Umbilical cord (tissue), 2 donors: ENCODE data around the gene OR2A42. TPM values are rescaled to one million over a fixed set of nuclear protein-coding genes. Genes with fewer than 3 reads are reported as not detected.
"Not testable (repeated sequence)": the region's sequence is repeated elsewhere in the genome, so short reads cannot be mapped to it uniquely, and the experiment has no call there.

ENCODE experiments used
- DNase-seq: peaks from one replicate; pipeline ENCODE4 v3.0.0-alpha.2; 2015; ENCODE audit warnings: low spot score
- total RNA-seq: library from RNA; depleted of rRNA; stranded (reverse); fragments of >200 nt; gene quantifications from one replicate; pipeline ENCODE4 v1.2.3, GENCODE V29; 2014; ENCODE audit warnings: low replicate concordance; ENCODE audit not compliant: insufficient read depth

OR2A42 gene
- total RNA-seq, 1 donor from 2014 or later = 0.48 TPM

DNA sequence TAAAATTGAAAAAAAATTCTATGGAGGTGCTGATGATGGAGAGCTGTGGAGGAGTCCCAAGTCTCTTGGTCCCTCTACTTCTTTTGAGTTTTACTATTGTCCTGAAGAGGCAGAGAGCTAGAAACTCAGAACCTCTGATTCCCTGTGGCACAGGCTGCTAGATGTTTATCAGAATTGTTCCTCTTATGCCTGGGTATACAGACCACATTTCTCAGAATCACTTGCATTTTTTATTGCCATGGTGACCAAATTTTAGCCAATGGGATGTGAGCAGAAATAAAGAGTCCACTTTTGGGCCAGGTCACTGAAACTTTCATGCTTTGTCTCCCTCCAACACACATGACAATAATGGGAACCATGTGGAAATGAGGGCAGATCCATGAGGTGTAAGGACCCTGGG, 15.7 kb downstream of the OR2A42 start:
- not testable (repeated sequence) for DNase-seq

DNA sequence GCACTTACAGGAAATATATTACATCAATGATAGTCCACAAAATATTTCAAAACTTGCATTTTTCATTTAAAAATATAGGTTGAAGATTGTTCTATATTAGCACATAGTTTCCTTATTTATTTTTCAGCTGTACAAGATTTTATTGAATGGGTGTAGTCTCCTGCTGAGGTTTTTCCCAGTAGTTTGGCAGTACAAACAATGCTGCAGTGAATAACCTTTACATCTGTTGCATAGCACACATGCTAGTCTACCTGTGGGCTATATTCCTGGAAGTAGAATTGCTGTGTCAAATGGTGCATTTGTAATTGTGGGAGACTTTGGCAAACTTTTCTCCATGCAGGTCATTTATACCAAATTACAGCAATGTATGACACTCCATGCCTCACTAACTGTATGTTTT, 18.9 kb downstream of the OR2A42 start:
- DNase-seq = not testable (repeated sequence)

DNA sequence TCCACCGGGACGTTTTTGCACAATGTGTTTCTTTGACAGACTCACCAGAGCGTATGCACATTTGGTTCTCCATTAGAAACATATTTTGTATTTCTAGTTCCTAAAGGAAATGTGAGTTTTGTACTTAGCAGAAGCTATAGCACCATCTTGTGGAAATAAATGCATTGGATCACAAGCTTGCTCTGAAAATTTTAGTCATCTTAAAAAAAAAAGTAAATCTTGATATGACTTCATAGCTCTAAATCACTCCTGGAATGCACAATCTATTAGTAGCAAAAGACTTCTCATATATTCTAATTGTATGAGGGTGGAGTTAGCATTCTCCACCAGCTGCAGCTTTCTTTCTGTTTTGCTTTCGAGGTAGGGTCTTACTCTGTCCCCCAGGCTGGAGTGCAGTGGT, 20.3 kb downstream of the OR2A42 start:
- DNase-seq = not testable (repeated sequence)

DNA sequence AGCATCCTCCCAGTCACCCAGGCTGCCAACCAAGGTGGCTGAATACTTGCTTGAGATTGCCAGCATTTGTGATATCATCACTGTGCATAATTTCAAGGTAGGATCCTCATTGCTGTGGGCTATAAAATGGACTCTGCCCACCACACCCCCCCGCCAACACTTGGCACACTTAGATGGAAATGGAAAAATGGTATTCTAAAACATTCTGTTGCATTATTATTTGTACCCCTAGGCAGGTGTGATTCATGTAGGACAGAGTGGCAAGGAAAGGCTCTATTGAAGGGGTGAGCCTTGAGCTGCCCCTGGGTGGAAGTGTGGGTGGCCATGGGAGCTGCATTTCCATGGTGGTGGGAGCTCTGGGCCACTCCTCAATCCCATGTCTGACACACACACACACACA, 20.8 kb downstream of the OR2A42 start:
- DNase-seq = not testable (repeated sequence)

DNA sequence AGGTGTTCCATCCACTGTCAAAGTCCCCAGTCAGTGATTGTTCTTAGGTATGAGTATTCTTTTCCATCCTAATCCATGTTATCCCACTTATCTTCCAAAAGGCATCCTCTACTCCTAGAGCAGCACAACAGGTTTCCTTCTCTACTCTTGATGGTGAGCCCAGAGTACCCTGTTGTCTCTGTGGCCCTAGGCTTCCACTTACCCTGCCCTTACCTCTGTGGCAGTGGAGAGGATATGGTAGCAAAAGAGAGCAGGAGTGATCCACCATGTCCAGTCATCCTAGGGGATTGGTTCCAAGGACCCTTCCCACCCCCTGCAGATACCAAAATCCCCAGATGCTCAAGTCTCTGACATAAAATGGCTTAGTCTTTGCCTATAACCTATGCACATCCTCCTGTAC, 22.2 kb downstream of the OR2A42 start:
- DNase-seq = not testable (repeated sequence)

DNA sequence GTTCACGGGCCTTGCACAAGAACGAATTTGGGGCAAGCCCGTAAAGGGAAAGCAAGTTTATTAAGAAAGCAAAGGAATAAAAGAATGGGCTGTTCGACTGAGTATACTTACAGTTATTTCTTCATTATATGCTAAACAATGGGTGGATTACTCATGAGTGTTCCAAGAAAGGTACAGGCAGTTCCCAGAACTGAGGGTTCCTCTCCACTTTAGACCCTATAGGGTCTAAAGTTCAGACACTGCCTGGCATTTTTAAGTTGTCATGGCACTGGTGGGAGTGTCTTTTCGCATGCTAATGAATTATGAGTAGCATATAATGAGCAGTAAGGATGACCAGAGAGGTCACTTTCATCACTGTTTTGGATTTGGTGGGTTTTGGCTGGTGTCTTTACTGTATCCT, 34.1 kb downstream of the OR2A42 start:
- not testable (repeated sequence) for DNase-seq

DNA sequence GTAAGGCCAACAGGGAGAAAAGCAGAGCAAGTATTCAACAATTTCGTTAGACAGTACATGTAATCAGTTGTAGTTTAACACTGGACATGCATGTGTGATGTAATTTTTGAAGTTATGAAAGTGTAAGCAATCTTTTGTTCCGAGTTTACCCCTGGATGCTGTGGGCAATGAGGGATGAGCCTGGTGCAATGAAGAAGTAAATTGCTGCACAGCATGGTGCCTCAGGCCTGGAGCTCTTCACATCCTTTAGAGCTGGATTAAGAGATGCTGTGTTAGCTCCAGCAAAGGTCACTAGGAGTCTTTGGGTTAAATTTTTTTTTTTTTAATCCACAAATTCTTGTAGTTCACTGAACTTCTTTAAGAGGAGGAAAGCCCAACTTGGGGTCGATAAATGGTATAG, 36.3 kb downstream of the OR2A42 start:
- DNase-seq = not testable (repeated sequence)

DNA sequence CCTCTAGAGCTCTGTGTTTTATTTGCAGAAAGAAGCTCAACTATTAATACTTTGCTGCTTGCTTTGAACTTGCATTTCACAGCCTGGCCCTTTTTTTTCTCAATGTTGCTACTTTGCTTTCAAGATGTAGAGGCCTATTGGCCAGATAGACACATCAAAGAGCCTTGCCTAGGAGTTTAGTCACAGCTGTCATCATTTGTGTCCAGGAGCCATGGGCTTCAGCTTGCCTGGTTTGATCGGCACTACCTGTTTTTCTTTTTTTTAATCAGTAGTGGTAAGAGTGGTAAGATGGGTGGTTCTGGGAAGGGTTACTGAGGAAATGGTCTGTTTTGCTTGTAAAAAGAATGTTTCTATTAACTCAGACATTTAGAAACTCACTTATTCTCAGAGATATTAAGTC, 37.4 kb downstream of the OR2A42 start:
- DNase-seq = not testable (repeated sequence)

DNA sequence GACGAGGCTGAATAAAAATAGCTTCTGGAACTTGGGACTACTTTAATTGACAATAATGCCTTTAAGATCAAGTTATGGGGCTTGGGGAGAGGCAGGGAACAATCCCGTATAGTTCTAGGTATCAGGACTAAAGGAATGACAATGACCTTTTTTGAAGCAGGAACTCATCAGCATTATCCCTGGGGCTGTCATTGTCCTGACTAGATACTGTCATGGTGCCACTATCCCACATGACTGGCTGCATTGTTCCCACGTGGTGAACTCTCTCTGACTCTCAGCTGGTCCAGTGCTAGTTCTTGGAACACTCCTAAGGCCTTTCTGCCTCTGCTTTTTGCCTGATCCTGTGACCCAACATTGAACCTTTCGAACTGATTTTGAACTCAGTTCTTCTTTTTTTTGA, 40.5 kb downstream of the OR2A42 start:
- DNase-seq = not testable (repeated sequence)

DNA sequence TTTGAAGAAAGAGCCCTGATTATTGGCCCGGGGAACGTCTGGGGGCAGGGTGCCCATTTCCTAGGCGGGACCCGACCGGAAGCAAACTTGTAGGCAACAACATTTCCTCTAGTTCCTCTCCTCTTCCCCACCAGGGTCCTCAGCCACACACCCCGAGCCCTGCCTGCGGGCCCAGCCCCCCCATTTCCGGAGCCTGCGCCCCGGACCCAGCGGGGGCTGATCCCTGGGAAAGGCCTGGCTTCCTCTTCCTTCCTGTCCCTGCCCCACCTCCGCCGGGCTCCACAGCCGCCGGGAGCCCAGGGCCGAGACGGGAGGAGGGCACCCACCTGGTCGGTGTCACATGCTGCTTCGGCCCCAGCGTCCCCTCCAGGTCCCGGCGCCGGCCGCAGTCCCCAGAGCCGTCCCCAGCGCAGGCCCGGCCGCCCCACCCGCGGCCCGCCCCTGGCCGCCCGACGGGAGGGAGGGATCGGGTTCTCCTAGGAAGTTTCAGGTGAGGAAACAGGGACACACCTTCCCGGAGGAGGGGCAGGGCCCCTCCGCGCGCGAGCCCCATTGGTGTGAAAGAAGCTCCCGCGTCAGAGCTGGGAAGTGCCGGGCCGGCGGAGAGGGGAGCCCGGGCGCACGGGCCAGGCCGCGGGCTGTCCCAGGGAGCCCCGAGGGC, 44.1 kb downstream of the OR2A42 start, which contains the start of gene ARHGEF35:
Gene ARHGEF35 (minus strand): TSS at position 622 of the 661 bp plus-strand sequence. CDS start 7,450 bp downstream, outside the sequence.
- DNase-seq = not testable (repeated sequence)

DNA sequence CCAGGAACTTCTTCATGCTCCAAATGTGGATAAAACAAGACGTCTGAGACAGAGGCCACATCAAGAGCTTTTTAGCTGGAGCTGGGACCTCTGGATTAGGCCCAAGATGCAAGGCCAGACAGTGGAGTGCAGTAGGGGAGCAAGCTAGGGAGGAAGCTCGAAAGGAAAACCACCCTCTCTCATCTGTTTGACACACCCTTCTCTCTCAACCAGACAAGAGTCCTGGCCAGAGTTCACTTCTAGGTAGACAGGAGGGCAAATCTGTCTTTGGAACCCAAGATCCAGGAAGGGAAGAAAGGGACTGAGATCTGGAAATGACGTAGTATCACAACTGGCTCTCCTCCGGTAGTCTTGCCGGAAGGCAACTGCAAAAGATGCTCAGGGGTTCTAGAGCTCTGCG, 45.0 kb downstream of the OR2A42 start:
- DNase-seq = not testable (repeated sequence)

DNA sequence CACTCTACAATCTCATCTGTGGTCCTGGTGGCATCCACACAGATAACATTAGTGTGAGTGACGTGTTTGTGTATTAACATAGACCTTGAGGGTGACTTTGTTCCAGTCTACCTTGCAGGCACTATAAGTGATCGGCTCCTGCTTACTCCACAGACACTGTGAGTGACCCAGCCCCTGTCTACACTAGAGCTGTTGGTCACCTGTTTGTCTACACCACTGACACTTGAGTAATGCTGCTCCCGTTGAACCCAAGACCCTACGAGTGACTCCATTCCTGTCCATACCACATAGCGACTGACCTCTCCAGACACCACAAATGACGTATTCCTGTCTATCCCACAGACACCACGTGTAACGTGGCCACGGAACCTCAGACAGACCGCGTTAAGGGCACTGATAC, 45.6 kb downstream of the OR2A42 start:
- not testable (repeated sequence) for DNase-seq

DNA sequence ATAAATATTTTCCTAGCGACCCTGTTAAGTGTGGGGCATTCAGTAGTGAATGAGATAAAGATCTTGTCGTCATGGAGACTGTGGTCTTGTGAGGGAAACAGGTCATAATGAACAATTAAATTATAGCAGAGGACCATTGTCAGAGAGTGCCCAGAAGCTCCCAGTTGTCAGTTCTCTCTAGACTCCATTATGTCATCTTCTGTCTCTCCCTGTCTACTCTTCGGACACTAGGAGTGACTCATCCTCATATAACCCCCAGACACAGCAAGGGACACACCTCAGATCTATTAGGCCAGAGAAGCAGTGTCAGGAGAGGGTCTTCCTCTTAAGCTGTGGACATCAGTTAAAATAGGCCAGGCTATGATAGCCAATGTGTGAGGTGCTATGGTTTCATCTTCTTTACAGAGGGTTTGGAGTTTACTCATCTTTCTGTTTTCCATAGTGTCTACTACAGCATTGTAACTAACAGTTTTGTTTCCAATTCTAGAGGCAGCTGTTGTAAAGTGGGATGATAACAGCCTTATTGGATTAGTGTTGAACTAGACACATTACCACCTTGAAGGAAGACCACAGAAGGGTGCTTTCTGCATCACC, 50.7 kb downstream of the OR2A42 start:
- not testable (repeated sequence) for DNase-seq

DNA sequence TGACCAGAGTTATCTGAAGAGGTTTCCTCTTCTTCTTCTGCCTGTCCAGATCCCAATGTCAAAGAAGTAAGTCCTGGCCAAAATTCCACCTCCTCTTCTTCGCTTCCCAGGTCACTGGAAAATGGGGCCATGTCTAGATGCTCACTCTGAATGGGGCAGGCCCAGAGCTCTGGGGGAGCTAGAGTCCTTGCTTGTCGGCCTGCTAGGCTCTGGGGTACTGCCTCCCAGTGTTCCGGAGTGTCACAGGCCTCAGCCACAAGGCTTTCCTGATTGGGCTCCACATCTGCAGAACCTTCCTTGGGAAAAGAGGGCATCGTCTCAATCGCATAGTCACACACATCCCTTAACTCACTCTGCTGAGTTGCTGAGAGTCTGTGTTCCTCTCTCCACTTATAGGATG, 51.6 kb downstream of the OR2A42 start:
- not testable (repeated sequence) for DNase-seq

DNA sequence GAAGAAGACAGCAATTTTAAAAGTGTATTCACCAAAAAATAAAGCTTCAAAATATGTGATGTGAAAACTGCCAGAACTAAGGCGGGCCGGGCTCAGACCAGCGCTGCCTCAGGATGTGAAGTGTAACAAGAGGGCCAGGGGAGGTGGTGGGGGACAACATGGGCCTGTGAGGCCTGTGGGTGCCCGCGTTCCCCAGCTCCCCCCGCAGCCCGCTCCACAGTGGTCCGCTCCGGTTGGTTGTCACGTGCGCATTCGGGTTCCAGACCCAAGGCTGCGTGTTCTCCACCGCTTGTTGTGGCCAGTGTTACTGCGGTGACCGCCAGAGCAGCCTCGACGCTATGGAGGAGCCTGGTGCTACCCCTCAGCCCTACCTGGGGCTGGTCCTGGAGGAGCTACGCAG, 56.2 kb downstream of the OR2A42 start, which contains the start of gene CTAGE4:
Gene CTAGE4 (plus strand): TSS at position 301 of the 400 bp plus-strand sequence. CDS start 38 bp downstream, at position 339.
- DNase-seq = not testable (repeated sequence)

DNA sequence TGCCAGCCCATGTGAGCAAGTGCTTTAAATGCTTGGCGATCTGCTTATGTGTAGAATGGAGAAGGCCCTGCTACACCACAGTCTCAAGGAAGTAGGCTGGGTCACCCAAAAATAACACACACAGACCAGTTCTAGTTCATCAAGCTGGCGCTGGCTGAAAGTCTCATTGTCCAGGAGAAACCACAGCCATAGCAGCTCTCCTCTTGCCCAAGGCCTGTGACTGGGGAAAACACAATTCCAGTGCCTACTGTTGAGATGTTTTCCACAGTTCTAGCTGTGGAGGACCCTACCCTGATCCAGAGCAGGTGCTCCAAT, 60.3 kb downstream of the OR2A42 start:
- not testable (repeated sequence) for DNase-seq

DNA sequence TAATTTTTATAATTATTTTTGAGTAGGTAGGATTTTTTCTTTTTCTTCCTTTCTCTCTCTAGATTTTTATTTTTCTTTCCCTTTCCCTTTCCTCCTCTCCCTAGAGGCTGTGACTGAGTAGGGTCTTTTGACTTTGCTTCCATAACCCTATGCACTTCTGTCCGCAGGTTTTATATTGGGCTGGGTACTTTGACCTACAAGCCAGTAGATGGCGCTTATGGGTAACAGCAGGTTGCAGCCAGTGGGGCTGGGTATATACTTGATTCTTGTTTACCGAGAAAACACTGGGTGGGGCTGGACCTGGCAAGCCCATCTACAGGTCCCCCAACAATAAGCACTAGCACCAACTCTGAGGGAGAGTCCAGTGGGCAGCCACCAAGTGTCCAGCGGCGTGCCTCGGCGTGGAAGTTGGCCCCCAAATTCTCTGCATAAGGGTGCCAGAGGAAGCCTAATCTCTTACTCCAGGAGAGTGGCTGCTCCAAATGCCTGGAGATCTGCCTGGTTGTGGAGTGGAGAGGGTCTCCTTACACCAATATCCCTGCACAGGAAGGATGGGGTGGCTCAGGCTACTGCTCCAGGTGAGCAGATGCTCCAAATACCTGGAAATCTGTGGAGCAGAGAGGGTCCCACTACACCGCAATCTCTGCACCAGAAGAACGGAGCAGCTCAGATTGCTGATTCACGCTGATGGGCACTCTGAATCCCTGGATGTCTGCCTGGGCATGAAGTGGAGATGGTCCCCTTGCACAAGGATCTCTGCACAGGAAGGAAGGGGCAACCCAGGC, 60.8 kb downstream of the OR2A42 start:
- DNase-seq = not testable (repeated sequence)

Other genes with a start within 250 kb of the OR2A42 start
- gene OR6B1, start 239.3 kb downstream of the OR2A42 start, total RNA-seq = 4.3 TPM
- 3.6 TPM for gene OR2A5, start 190.7 kb downstream of the OR2A42 start, total RNA-seq
- gene OR2A25, start 169.8 kb downstream of the OR2A42 start, total RNA-seq = 7.9 TPM
- 6.5 TPM for gene OR2A12, start 153.3 kb downstream of the OR2A42 start, total RNA-seq
- not detected for gene OR2A2, start 130.0 kb downstream of the OR2A42 start, total RNA-seq
- gene OR2A14, start 116.4 kb downstream of the OR2A42 start, total RNA-seq = 3.4 TPM
- 17.8 TPM for gene CTAGE4, start 56.1 kb downstream of the OR2A42 start, total RNA-seq
- gene ARHGEF35, start 43.8 kb downstream of the OR2A42 start, total RNA-seq = 1.9 TPM
- gene OR2A7, start 25.2 kb upstream of the OR2A42 start, total RNA-seq = not detected
- gene CTAGE8, start 29.7 kb upstream of the OR2A42 start, total RNA-seq = 17.1 TPM
- gene OR2A1, start 72.8 kb upstream of the OR2A42 start, total RNA-seq = 6.3 TPM
- 5.3 TPM for gene ARHGEF5, start 115.8 kb upstream of the OR2A42 start, total RNA-seq
- gene NOBOX, start 164.1 kb upstream of the OR2A42 start, total RNA-seq = not detected